GM23338 (cell line): ENCODE data around the gene CELSR1. TPM values are rescaled to one million over a fixed set of nuclear protein-coding genes. Genes with fewer than 3 reads are reported as not detected.
A peak's percentile ranks its signal among the peaks of the same experiment; 100 is the strongest.

ENCODE experiments used
- ATAC-seq: fragments of 200-7000 bp; cut with Tn5 transposase; 3 replicates; pipeline ENCODE4 v1.9.1; 2020
- DNase-seq: peaks from one replicate; pipeline ENCODE4 v3.0.0-alpha.2; 2015; ENCODE audit warnings: low spot score
- H2AFZ ChIP-seq: fragments of 200-600 bp; sonication (generic); 2 replicates; pipeline ENCODE4 v1.8.0; 2016; ENCODE audit warnings: antibody characterized with exemption, mild to moderate bottlenecking, moderate library complexity
- H3F3A ChIP-seq: fragments of 200-600 bp; sonication (generic); replicated peaks from 2 replicates; pipeline ENCODE4 v1.8.0; 2017; ENCODE audit warnings: antibody characterized with exemption, mixed run types, low read depth
- H3K27ac ChIP-seq: fragments of 200-600 bp; sonication (generic); 2 replicates; pipeline ENCODE4 v1.6.1; 2016; ENCODE audit warnings: low read depth
- H3K27me3 ChIP-seq: fragments of 200-600 bp; sonication (generic); 2 replicates; pipeline ENCODE4 v1.8.0; 2016; ENCODE audit warnings: mild to moderate bottlenecking, mixed run types, moderate library complexity; ENCODE audit not compliant: insufficient read depth
- H3K36me3 ChIP-seq: fragments of 200-600 bp; sonication (generic); 2 replicates; pipeline ENCODE4 v1.8.0; 2016; ENCODE audit warnings: mild to moderate bottlenecking; ENCODE audit not compliant: insufficient read depth
- H3K4me1 ChIP-seq: fragments of 200-600 bp; sonication (generic); 2 replicates; pipeline ENCODE4 v1.8.0; 2016; ENCODE audit warnings: mild to moderate bottlenecking, moderate library complexity; ENCODE audit not compliant: insufficient read depth
- H3K4me2 ChIP-seq: fragments of 200-600 bp; sonication (generic); 2 replicates; pipeline ENCODE4 v1.7.1; 2017; ENCODE audit warnings: mixed run types
- H3K4me3 ChIP-seq: fragments of 200-600 bp; sonication (generic); 2 replicates; pipeline ENCODE4 v1.6.1; 2016; ENCODE audit warnings: mixed run types
- H3K79me2 ChIP-seq: fragments of 200-600 bp; sonication (generic); replicated peaks from 2 replicates; pipeline ENCODE4 v1.8.0; 2017; ENCODE audit warnings: mild to moderate bottlenecking; ENCODE audit not compliant: insufficient read depth
- H3K9me2 ChIP-seq: fragments of 200-600 bp; sonication (generic); 2 replicates; pipeline ENCODE4 v1.8.0; 2017; ENCODE audit not compliant: insufficient read depth
- H4K20me1 ChIP-seq: fragments of 200-600 bp; sonication (generic); replicated peaks from 2 replicates; pipeline ENCODE4 v1.8.0; 2017; ENCODE audit warnings: mild to moderate bottlenecking; ENCODE audit not compliant: insufficient read depth
- H3K27ac Mint-ChIP-seq: 2 replicates; pipeline ENCODE4 v1.8.0; 2020; ENCODE audit warnings: inconsistent platforms, mild to moderate bottlenecking, moderate library complexity, mixed read lengths
- H3K27me3 Mint-ChIP-seq: 3 replicates; pipeline ENCODE4 v1.8.0; 2022; ENCODE audit warnings: low read depth, mild to moderate bottlenecking, moderate library complexity, mixed read lengths, inconsistent platforms; ENCODE audit not compliant: insufficient read depth, poor library complexity
- H3K36me3 Mint-ChIP-seq: 3 replicates; pipeline ENCODE4 v1.8.0; 2021; ENCODE audit warnings: low read depth, mild to moderate bottlenecking, inconsistent platforms, moderate library complexity, mixed read lengths
- H3K4me1 Mint-ChIP-seq: 3 replicates; pipeline ENCODE4 v1.8.0; 2020; ENCODE audit warnings: mild to moderate bottlenecking, inconsistent platforms, mixed read lengths
- H3K4me3 Mint-ChIP-seq: 3 replicates; pipeline ENCODE4 v1.8.0; 2021; ENCODE audit warnings: moderate library complexity, mild to moderate bottlenecking, inconsistent platforms, mixed read lengths
- H3K9me3 Mint-ChIP-seq: 3 replicates; pipeline ENCODE4 v1.8.0; 2020; ENCODE audit warnings: moderate library complexity, mild to moderate bottlenecking, inconsistent platforms, mixed read lengths
- CREB1 ChIP-seq: fragments of 250-450 bp; sonication (Bioruptor Pico); IDR thresholded peaks from 2 replicates; pipeline ENCODE4 v1.5.0; 2020; ENCODE audit warnings: low read depth, mild to moderate bottlenecking, moderate library complexity
- CTCF ChIP-seq, 2 experiments: fragments of 200-600 bp in 1 of 2; sonication (generic) in 1 of 2; conservative IDR thresholded peaks; 2 replicates each; pipeline versions ENCODE4 v1.5.1 to v1.6.1; 2016 to 2017; ENCODE audit warnings: antibody characterized with exemption in 2 of 2, low read depth in 2 of 2, mild to moderate bottlenecking in 2 of 2, moderate library complexity in 1 of 2
- EZH2phosphoT487 ChIP-seq: fragments of 200-600 bp; sonication (generic); IDR thresholded peaks from one replicate; pipeline ENCODE4 v1.8.1; 2018; ENCODE audit warnings: antibody characterized with exemption; ENCODE audit not compliant: unreplicated experiment
- NANOG ChIP-seq: IDR thresholded peaks from 2 replicates; pipeline ENCODE4 v1.6.1; 2016; ENCODE audit warnings: antibody characterized with exemption, borderline replicate concordance
- ZNF331 ChIP-seq: fragments of 250-450 bp; sonication (Bioruptor Pico); IDR thresholded peaks from 2 replicates; pipeline ENCODE4 v1.5.0; 2020; ENCODE audit warnings: low read depth, mild to moderate bottlenecking, moderate library complexity
- polyA plus RNA-seq: library from polyadenylated mRNA; unstranded; fragments of >200 nt; fragmentation: Nextera tagmentation; extraction: Ambion mirVana; gene quantifications from 2 replicates; pipeline ENCODE4 v1.2.1, GENCODE V29; 2016
- total RNA-seq: library from RNA; depleted of rRNA; stranded (reverse); fragments of >200 nt; shearing (Covaris generic); gene quantifications from 2 replicates; pipeline ENCODE4 v1.2.3, GENCODE V29; 2014
- TF ChIP-seq, protein P1 (sequence below): IDR thresholded peaks from 2 replicates; pipeline ENCODE4 v1.6.1; 2016; ENCODE audit warnings: antibody characterized with exemption
- TF ChIP-seq, protein P2 (sequence below): fragments of 250-450 bp; sonication (Bioruptor Pico); IDR thresholded peaks from 2 replicates; pipeline ENCODE4 v1.5.0; 2020; ENCODE audit warnings: mild to moderate bottlenecking, moderate library complexity

CELSR1 gene
- total and polyA plus RNA-seq, 2 experiments from 2014 or later = 4.8 to 20.4 TPM

DNA sequence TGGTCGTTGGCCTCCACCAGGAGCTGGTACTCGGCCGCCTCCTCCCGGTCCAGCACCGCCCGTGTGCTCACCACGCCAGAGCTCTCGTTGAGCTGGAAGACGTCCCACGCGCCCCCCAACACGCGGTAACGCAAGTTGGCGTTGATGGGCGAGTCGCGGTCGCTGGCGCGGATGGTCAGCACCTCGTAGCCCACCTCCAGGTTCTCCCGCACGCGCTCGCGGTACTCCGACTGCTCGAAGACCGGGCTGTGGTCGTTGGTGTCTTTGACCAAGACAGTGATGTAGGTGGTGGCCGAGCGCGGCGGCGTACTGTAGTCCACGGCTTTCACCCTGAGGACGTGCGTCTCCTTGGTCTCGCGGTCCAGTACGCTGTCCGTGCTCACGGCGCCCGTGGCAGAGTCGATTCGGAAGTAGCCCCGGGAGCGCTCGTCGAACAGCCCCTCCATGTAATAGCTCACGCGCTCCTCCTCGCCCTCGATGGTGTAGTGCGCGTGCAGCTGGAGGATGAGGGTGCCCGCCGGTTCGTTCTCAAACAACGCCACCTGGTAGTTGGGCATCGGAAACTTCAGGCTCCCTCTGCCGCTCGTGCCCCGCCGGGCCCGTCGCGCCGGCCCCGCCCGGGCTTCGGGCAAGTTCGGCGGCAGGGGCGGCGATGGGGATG, 1.4 kb downstream of the CELSR1 start:
- peak overlapping the region; percentile 63 for H3K4me3 Mint-ChIP-seq
- H3K9me2 ChIP-seq = no peaks in the 10 kb centered on the region
- peaks cover 41% of the 10 kb centered on the region for H3K27me3 Mint-ChIP-seq
- H3K4me2 ChIP-seq = peak overlapping the region; percentile 74
- H3K36me3 ChIP-seq = no peaks in the 10 kb centered on the region
- H3K79me2 ChIP-seq = peaks cover 13% of the 10 kb centered on the region
- H3K4me1 Mint-ChIP-seq = peaks cover 16% of the 10 kb centered on the region
- H4K20me1 ChIP-seq = peaks cover 10% of the 10 kb centered on the region
- peaks cover 43% of the 10 kb centered on the region for H3K27me3 ChIP-seq
- H3K36me3 Mint-ChIP-seq = peaks cover 23% of the 10 kb centered on the region
- no peaks in the 10 kb centered on the region for H3F3A ChIP-seq
- no peak for ATAC-seq
- no peak overlapping the region for H3K27ac Mint-ChIP-seq
- H3K4me3 ChIP-seq = peak overlapping the region; percentile 48; the same call in 1 of the 2 replicates
- 0 out of 3 replicates have a peak, but pooled peaks cover 3% of the 10 kb centered on the region for H3K9me3 Mint-ChIP-seq
- no peak overlapping the region for H3K27ac ChIP-seq
- DNase-seq = peak; percentile 47
- peaks cover 5% of the 10 kb centered on the region; the same call in 1 of the 2 replicates for H3K4me1 ChIP-seq
- no peak overlapping the region for H2AFZ ChIP-seq
- TF ChIP-seq CREB1 (CRISPR knock-in tag) (no peak), CTCF (conservative IDR thresholded peaks at IDR 0.05; ENCODE audit: low read depth in 2 of 2) (0 out of 4 replicates have a peak, but pooled peaks of 1 of the 2 experiments have one; percentile 9)

DNA sequence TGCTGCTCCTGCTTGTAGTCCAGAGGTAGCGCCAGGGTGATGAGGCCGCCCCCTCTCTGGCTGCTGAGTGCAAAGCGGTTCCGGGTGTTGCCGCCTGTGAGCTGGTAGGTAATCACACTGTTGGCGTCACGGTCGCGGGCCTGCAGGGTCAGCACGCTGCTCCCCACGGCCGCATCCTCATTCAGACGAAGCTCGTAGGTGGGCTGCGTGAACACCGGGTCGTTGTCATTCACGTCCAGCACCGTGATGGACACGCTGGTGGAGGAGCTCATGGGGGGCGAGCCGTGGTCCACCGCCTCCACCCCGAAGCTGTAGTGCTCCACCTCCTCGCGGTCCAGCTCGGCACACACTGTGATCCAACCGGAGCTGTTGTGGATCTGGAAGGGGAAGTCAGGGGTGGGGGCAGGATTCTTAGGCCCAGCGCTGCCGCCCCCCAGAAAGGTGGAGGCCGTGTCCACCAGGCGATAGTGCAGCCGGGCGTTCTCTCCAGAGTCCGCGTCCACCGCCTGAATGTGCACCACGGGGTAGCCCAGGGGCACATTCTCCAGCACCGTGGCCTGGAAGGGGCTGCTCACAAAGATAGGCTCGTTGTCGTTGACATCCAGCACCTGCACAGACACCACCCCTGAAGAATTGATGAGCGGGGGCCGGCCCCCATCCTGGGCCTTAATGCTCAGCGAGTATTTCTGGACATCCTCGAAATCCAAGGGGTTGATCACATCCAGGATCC, 2.4 kb downstream of the CELSR1 start:
- no peak overlapping the region; the same call in 2 of the 3 replicates for H3K4me3 Mint-ChIP-seq
- no peak for ATAC-seq
- H3K27me3 Mint-ChIP-seq = peaks cover 39% of the 10 kb centered on the region
- TF ChIP-seq, protein P1, sequence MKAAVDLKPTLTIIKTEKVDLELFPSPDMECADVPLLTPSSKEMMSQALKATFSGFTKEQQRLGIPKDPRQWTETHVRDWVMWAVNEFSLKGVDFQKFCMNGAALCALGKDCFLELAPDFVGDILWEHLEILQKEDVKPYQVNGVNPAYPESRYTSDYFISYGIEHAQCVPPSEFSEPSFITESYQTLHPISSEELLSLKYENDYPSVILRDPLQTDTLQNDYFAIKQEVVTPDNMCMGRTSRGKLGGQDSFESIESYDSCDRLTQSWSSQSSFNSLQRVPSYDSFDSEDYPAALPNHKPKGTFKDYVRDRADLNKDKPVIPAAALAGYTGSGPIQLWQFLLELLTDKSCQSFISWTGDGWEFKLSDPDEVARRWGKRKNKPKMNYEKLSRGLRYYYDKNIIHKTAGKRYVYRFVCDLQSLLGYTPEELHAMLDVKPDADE = no peak
- TF ChIP-seq EZH2phosphoT487 = no peak
- no peak for TF ChIP-seq ZNF331 (CRISPR knock-in tag)
- TF ChIP-seq NANOG = no peak
- TF ChIP-seq, protein P2, sequence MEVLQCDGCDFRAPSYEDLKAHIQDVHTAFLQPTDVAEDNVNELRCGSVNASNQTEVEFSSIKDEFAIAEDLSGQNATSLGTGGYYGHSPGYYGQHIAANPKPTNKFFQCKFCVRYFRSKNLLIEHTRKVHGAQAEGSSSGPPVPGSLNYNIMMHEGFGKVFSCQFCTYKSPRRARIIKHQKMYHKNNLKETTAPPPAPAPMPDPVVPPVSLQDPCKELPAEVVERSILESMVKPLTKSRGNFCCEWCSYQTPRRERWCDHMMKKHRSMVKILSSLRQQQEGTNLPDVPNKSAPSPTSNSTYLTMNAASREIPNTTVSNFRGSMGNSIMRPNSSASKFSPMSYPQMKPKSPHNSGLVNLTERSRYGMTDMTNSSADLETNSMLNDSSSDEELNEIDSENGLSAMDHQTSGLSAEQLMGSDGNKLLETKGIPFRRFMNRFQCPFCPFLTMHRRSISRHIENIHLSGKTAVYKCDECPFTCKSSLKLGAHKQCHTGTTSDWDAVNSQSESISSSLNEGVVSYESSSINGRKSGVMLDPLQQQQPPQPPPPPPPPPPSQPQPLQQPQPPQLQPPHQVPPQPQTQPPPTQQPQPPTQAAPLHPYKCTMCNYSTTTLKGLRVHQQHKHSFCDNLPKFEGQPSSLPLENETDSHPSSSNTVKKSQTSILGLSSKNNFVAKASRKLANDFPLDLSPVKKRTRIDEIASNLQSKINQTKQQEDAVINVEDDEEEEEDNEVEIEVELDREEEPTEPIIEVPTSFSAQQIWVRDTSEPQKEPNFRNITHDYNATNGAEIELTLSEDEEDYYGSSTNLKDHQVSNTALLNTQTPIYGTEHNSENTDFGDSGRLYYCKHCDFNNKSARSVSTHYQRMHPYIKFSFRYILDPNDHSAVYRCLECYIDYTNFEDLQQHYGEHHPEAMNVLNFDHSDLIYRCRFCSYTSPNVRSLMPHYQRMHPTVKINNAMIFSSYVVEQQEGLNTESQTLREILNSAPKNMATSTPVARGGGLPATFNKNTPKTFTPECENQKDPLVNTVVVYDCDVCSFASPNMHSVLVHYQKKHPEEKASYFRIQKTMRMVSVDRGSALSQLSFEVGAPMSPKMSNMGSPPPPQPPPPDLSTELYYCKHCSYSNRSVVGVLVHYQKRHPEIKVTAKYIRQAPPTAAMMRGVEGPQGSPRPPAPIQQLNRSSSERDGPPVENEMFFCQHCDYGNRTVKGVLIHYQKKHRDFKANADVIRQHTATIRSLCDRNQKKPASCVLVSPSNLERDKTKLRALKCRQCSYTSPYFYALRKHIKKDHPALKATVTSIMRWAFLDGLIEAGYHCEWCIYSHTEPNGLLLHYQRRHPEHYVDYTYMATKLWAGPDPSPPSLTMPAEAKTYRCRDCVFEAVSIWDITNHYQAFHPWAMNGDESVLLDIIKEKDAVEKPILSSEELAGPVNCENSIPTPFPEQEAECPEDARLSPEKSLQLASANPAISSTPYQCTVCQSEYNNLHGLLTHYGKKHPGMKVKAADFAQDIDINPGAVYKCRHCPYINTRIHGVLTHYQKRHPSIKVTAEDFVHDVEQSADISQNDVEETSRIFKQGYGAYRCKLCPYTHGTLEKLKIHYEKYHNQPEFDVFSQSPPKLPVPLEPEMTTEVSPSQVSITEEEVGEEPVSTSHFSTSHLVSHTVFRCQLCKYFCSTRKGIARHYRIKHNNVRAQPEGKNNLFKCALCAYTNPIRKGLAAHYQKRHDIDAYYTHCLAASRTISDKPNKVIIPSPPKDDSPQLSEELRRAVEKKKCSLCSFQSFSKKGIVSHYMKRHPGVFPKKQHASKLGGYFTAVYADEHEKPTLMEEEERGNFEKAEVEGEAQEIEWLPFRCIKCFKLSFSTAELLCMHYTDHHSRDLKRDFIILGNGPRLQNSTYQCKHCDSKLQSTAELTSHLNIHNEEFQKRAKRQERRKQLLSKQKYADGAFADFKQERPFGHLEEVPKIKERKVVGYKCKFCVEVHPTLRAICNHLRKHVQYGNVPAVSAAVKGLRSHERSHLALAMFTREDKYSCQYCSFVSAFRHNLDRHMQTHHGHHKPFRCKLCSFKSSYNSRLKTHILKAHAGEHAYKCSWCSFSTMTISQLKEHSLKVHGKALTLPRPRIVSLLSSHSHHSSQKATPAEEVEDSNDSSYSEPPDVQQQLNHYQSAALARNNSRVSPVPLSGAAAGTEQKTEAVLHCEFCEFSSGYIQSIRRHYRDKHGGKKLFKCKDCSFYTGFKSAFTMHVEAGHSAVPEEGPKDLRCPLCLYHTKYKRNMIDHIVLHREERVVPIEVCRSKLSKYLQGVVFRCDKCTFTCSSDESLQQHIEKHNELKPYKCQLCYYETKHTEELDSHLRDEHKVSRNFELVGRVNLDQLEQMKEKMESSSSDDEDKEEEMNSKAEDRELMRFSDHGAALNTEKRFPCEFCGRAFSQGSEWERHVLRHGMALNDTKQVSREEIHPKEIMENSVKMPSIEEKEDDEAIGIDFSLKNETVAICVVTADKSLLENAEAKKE = no peak

More for the DNA sequence above, 2.4 kb downstream of the CELSR1 start:
- no peaks in the 10 kb centered on the region for H3K36me3 ChIP-seq
- H3K27ac ChIP-seq = no peak overlapping the region
- peaks cover 20% of the 10 kb centered on the region for H3K79me2 ChIP-seq
- no peak overlapping the region for H3K4me2 ChIP-seq
- H3K36me3 Mint-ChIP-seq = peaks cover 23% of the 10 kb centered on the region
- H2AFZ ChIP-seq = no peak overlapping the region
- peaks cover 16% of the 10 kb centered on the region for H3K4me1 Mint-ChIP-seq
- peaks cover 39% of the 10 kb centered on the region for H3K27me3 ChIP-seq
- 0 out of 3 replicates have a peak, but pooled peaks cover 3% of the 10 kb centered on the region for H3K9me3 Mint-ChIP-seq
- no peaks in the 10 kb centered on the region for H3K9me2 ChIP-seq
- peaks cover 5% of the 10 kb centered on the region; the same call in 1 of the 2 replicates for H3K4me1 ChIP-seq
- peaks cover 10% of the 10 kb centered on the region for H4K20me1 ChIP-seq
- no peak overlapping the region for H3K4me3 ChIP-seq
- no peaks in the 10 kb centered on the region for H3F3A ChIP-seq
- no peak for DNase-seq
- no peak overlapping the region for H3K27ac Mint-ChIP-seq
